ENCODE data around the gene ARHGAP12. TPM values are rescaled to one million over a fixed set of nuclear protein-coding genes. Genes with fewer than 3 reads are reported as not detected.

The ARHGAP12 gene
- total and polyA plus RNA-seq, 2 donors (not counting 3 experiments of a cell fraction or from before 2014, with no cell fraction given) = 5.8 to 19.3 TPM

DNA sequence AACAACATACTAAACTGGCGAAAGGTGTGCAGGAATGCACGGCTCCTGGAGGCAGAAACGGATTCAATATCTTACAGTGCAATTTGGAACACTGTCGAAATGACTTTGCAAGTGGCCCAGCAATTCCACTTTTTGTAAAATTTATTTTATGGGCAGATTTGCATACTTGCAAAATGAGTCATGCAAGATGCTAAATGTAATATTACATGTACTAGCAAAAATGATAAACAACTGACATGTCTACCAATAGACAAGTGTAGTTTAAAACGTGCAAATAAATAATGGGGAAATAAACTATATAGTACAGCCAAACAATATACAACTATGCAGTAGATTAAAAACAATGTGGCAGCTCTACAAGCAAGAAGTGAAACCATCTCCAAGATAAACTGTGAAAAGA is 97.7 kb downstream of the ARHGAP12 start:
- peak; percentile 4 for DNase-seq (ENCODE audit: low read depth, low spot score)

DNA sequence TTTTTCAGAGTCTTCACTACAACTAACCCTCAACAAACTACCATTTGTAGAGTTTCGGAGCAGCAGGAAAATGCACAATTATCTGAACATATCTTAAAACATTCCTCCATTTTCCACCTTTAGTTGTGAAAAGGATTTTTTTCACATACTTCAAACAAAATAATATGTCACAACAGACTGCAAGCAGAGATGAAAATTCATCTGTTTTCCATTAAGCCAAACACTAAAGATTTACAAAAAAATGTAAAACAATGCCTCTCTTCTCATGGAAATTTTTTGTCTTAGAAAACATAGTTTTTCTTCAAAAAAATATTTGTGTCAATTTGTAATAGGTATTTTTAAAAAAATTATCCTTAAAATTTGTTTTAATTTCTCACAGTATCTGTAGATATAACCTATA is 98.9 kb downstream of the ARHGAP12 start:
- POLR2A ChIA-PET = no interaction called here

More for the DNA sequence above, 97.7 kb downstream of the ARHGAP12 start:
- Histone ChIP-seq H3K27ac (ENCODE audit: insufficient read depth, low read depth, low read length) (no peak overlapping the region), H3K27me3 (ENCODE audit: control insufficient read depth in 2 of 2, insufficient read depth in 2 of 2, low read length in 2 of 2) (no peaks in the 10 kb centered on the region), H3K4me3 (replicated peaks in 1 of 3; ENCODE audit: insufficient read depth in 1 of 3, low read depth in 1 of 3, low read length in 3 of 3) (no peak overlapping the region), H2AFZ (ENCODE audit: low read depth, low read length) (no peak overlapping the region), H3K36me3 (ENCODE audit: control insufficient read depth in 2 of 2, extremely low read depth in 1 of 2, insufficient read depth in 2 of 2, low read length in 2 of 2) (no peaks in the 10 kb centered on the region), H3K4me2 (ENCODE audit: insufficient read depth, low read length) (no peak overlapping the region), H3K79me2 (ENCODE audit: control insufficient read depth, insufficient read depth, low read length) (no peaks in the 10 kb centered on the region), H3K9me1 (replicated peaks; ENCODE audit: control insufficient read depth, extremely low read depth, insufficient read depth, low read length) (no peaks in the 10 kb centered on the region), H3K4me1 (ENCODE audit: control insufficient read depth, extremely low read depth, insufficient read depth, low read length) (peaks cover 15% of the 10 kb centered on the region), H3K9me3 (replicated peaks; ENCODE audit: control insufficient read depth, insufficient read depth, low read length) (no peaks in the 10 kb centered on the region), H3K9ac (replicated peaks; ENCODE audit: extremely low read depth, insufficient read depth, low read length) (no peak overlapping the region), H4K20me1 (replicated peaks; ENCODE audit: control insufficient read depth, extremely low read depth, insufficient read depth, low read length) (no peaks in the 10 kb centered on the region)
- CTCF ChIA-PET = no interaction called here
- FAIRE-seq = no peak
- peak; percentile 36 for TF ChIP-seq FOS (IDR thresholded peaks at IDR 0.05; ENCODE audit: borderline replicate concordance, insufficient read depth, low read length)
- TF ChIP-seq GATA2 (IDR thresholded peaks at IDR 0.05; ENCODE audit: insufficient read depth, insufficient read length, low read depth, low read length) = no peak
- no peak for TF ChIP-seq MYC (IDR thresholded peaks at IDR 0.05; ENCODE audit: low read depth, low read length)
- TF ChIP-seq JUN (IDR thresholded peaks at IDR 0.05; ENCODE audit: borderline replicate concordance, insufficient read depth, insufficient read length, low read depth) = no peak
- TF ChIP-seq POLR2A (IDR thresholded peaks at IDR 0.05; ENCODE audit: low read depth, low read length) = no peak
- TF ChIP-seq POLR2AphosphoS5 (IDR thresholded peaks at IDR 0.05; ENCODE audit: insufficient read depth, low read depth, low read length) = no peak
- dilution Hi-C loops (cut with MboI; ENCODE audit: extremely low pct_ligation_motif_present, low sequenced_read_pairs) = no loop called here
- no TSS peak for BruUV-seq (replicated peaks)
- intact Hi-C loops (cut with micrococcal nuclease) = no loop called here
- POLR2A ChIA-PET = no interaction called here

More for the DNA sequence above, 98.9 kb downstream of the ARHGAP12 start:
- no peak overlapping the region for H3K4me2 ChIP-seq (ENCODE audit: insufficient read depth, low read length)
- intact Hi-C loops (cut with micrococcal nuclease) = no loop called here
- dilution Hi-C loops (cut with MboI; ENCODE audit: extremely low pct_ligation_motif_present, low sequenced_read_pairs) = no loop called here
- no peaks in the 10 kb centered on the region for H3K79me2 ChIP-seq (ENCODE audit: control insufficient read depth, insufficient read depth, low read length)
- no TSS peak for BruUV-seq (replicated peaks)
- no peaks in the 10 kb centered on the region for H3K9me1 ChIP-seq (replicated peaks; ENCODE audit: control insufficient read depth, extremely low read depth, insufficient read depth, low read length)
- DNase-seq (ENCODE audit: low read depth, low spot score) = no peak
- H3K4me3 ChIP-seq (replicated peaks in 1 of 3; ENCODE audit: insufficient read depth in 1 of 3, low read depth in 1 of 3, low read length in 3 of 3) = no peak overlapping the region
- H4K20me1 ChIP-seq (replicated peaks; ENCODE audit: control insufficient read depth, extremely low read depth, insufficient read depth, low read length) = no peaks in the 10 kb centered on the region
- FAIRE-seq = no peak
- H3K36me3 ChIP-seq (ENCODE audit: control insufficient read depth in 2 of 2, extremely low read depth in 1 of 2, insufficient read depth in 2 of 2, low read length in 2 of 2) = no peaks in the 10 kb centered on the region
- H3K4me1 ChIP-seq (ENCODE audit: control insufficient read depth, extremely low read depth, insufficient read depth, low read length) = peaks cover 15% of the 10 kb centered on the region
- H3K9ac ChIP-seq (replicated peaks; ENCODE audit: extremely low read depth, insufficient read depth, low read length) = no peak overlapping the region
- no peaks in the 10 kb centered on the region for H3K27me3 ChIP-seq (ENCODE audit: control insufficient read depth in 2 of 2, insufficient read depth in 2 of 2, low read length in 2 of 2)
- CTCF ChIA-PET = no interaction called here
- TF ChIP-seq FOS (IDR thresholded peaks at IDR 0.05; ENCODE audit: borderline replicate concordance, insufficient read depth, low read length) (no peak), MYC (IDR thresholded peaks at IDR 0.05; ENCODE audit: low read depth, low read length) (no peak), JUN (IDR thresholded peaks at IDR 0.05; ENCODE audit: borderline replicate concordance, insufficient read depth, insufficient read length, low read depth) (no peak), GATA2 (IDR thresholded peaks at IDR 0.05; ENCODE audit: insufficient read depth, insufficient read length, low read depth, low read length) (no peak), MAX (IDR thresholded peaks at IDR 0.05; ENCODE audit: insufficient read depth, insufficient read length) (no peak), POLR2A (IDR thresholded peaks at IDR 0.05; ENCODE audit: low read depth, low read length) (no peak), EZH2 (IDR thresholded peaks at IDR 0.05; ENCODE audit: borderline replicate concordance, low read depth, low read length, severe bottlenecking) (no peak), POLR2AphosphoS5 (IDR thresholded peaks at IDR 0.05; ENCODE audit: insufficient read depth, low read depth, low read length) (no peak), CTCF (IDR thresholded peaks at IDR 0.05; ENCODE audit: extremely low read depth in 1 of 2, insufficient read depth in 1 of 2, low read depth in 1 of 2, low read length in 2 of 2) (no peak)
- H2AFZ ChIP-seq (ENCODE audit: low read depth, low read length) = no peak overlapping the region
- no peak overlapping the region for H3K27ac ChIP-seq (ENCODE audit: insufficient read depth, low read depth, low read length)
- no peaks in the 10 kb centered on the region for H3K9me3 ChIP-seq (replicated peaks; ENCODE audit: control insufficient read depth, insufficient read depth, low read length)

All from endothelial cell of umbilical vein (primary cell).